HG03460 (cell line): ENCODE data around the gene VCL.
"Not testable (repeated sequence)": the region's sequence is repeated elsewhere in the genome, so short reads cannot be mapped to it uniquely, and the experiment has no call there.

Experiments used
- ATAC-seq: cut with Tn5 transposase; IDR thresholded peaks from one replicate; pipeline ENCODE4 v1.9.1; 2021; ENCODE audit not compliant: unreplicated experiment

Gene VCL

DNA sequence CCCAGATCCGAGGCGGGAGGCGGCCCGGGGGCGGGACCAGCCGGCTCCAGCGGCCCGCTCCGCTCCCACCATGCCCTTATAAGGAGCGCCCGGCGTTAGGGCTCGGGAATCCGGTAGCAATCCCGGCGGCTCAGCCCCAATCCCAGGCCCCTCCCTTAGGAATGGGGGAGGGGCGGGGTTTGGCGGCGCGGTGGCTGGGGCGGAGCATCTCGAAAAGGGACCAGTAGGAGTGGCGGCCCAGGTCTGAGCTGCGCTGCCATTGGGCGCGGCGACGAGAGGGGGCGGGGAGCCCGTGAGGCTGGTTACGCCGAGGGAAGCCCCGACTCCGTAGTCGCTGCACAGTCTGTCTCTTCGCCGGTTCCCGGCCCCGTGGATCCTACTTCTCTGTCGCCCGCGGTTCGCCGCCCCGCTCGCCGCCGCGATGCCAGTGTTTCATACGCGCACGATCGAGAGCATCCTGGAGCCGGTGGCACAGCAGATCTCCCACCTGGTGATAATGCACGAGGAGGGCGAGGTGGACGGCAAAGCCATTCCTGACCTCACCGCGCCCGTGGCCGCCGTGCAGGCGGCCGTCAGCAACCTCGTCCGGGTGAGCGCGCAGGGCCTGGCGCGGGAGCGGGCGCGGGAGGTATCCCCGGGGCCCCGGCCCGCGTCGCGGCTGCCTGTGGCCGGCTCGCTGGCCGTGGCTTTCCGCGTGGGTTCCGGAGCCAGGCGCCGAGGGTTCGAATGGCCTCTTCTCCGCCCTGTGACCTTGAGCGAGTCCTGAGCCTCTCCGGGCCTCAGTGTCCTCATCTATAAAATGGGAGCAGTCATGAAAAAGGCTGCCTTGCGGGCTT is at the start of gene VCL:
Gene VCL (plus strand): TSS at position 330 of the 836 bp plus-strand sequence. CDS start 92 bp downstream, at position 422.
- peak; percentile 98 for ATAC-seq

DNA sequence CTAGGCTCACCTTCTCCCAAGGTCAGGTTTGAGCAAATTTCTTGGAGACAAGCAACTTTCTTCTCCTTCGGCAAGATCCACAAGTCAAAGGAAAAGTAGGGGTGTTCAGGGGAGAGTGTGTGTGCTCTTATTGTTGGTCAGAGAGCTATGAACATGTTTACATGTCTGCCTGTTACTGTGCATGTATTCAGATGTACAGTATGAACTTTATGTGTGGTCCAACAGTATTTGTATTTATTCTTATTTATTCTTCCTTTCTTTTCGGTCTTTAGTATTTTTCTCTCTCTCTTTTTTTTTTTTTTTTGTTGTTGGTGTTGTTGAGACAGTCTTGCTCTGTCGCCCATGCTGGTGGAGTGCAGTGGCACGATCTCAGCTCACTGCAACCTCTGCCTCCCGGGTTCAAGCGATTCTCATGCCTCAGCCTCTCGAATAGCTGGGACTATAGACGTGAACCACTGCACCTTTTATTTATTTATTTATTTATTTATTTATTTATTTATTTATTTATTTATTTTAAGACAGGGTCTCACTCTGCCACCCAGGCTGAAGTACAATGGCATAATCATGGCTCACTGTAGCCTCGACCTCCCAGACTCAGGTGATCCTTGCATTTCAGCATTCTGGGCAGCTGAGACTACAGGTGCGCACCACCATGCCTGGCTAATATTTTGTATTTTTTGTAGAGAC is 48.8 kb upstream of the VCL start:
- ATAC-seq: no peak

DNA sequence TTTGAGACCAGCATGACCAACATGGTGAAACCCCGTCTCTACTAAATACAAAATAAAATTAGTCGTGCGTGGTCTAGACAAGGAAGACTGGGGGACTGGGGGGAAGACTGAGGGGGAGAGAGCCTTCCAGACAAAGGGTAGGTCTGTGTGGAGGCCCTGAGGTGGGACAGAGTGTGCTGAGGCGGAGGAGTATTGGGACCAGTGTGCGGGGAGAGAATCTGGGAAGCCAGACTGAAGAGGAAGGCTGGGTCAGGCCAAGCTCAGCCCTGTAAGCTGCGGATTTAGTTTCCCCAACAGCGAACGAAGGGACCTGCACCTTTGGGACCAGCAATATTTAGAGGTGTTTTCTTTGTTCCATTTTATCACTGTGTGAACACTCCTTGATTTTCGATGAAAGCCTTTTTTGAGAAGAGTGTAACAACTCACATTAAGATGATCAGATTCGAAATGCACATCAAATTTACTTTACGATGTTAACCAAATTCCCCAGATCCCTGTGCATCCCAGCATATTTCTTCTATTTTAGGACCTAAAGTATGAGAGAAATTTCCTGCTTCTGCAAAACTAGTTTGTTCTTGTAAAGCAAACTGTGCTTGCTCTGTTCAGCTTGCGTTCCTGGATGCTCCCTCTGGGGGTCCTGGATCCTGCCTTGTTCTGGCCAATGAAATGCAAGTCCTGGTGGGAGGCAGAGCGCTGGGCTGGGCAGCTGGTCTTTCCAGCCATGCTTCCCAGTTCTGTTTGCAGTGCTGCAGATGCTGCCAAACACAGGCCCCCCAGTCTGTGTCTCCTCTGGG is 47.6 kb upstream of the VCL start:
- ATAC-seq: no peak

DNA sequence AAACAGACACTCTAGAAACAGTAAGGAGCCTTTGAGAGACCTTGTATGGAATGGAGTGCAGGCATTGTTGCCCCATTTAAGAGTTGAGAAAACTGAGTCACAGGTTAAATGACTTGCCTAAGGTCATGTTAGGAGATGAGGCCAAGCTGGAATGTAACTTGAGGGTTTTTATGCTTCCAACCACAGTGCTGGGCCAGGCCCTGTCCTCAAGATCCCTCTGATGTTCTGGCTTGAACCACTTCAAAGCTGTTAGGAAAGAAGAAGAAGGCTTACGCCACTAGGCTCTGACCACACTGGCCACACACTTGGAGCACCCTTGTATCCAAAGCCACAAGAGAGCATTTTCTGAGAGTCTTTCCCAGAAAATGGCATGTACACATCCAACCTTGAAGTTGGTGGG is 44.3 kb upstream of the VCL start:
- ATAC-seq: no peak

DNA sequence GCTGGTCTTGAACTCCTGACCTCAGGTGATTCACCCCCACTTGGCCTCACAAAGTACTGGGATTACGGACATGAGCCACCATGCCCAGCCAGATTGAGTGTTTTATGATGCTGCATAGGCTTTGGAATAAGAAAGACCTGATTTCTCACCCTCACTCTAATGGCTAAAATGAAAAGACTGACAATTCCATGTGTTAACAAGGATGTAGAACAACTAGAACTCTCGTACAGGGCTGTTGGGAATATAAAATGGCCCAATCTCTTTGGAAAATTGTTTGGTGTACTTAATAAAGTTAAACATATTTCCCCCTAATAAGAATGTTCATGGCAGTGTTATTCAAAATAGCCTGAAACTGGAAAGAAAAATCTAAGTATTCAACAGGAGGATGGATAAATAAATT is 43.2 kb upstream of the VCL start:
- no peak for ATAC-seq

DNA sequence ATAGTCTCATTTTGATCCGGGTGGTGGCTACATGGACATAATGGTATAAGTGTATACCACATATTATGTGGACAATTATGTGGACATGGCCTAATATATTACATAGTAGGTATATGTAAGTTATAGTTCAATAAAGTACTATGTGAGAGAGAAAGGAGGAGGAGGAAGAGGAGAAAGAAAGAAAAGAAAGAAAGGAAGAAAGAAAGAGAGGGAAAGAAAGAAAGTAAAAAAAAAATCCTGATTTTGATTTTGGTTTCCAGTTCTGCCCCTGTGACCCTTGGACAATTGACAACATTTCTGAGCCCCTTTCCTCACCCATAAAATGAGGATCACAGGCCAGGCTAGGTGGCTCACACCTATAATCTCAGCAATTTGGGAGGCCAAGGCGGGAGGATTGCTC is 42.2 kb upstream of the VCL start:
- no peak for ATAC-seq

DNA sequence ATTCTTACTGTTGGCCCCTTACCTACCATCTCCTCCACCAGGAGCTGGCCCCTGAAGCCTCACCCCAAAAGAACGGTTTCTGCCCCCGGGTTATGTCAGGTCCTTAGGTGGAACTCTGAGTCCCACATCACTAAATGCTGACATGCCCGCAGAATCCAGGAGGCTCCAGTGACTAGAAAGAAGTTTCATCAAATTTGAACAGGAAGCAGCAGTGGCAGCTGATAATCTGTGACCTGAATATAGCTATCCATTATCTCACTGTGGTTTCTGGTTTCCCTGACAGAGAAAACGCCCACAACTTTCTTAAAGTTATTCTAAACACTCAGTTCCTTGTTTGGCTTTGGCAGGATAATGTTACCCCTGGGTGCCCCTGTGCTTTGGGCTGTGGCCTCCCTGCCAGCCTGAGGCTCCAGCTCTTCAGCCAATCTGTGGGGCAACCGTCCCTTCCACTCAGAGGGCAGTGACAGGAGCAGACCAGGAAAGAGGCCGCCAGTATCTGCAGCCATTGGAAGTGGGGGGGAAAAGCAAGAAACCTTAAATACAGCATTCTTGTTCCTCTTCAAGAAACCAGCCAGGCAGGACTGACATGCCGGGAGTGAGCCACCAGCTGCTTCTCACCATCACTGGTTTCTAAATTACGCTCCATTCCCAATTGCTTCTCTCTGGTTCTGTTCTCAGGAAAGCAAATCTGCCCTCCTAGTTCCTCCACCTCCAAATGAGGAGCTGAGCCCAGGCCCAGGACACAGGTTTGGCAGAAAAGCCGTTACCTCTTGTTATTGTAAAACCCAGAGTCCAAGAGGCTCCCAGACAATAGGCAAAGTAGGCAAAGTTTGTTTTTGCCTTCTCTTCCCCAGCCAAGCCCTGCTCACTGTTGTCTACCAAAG is 41.2 kb upstream of the VCL start:
- peak; percentile 45 for ATAC-seq

DNA sequence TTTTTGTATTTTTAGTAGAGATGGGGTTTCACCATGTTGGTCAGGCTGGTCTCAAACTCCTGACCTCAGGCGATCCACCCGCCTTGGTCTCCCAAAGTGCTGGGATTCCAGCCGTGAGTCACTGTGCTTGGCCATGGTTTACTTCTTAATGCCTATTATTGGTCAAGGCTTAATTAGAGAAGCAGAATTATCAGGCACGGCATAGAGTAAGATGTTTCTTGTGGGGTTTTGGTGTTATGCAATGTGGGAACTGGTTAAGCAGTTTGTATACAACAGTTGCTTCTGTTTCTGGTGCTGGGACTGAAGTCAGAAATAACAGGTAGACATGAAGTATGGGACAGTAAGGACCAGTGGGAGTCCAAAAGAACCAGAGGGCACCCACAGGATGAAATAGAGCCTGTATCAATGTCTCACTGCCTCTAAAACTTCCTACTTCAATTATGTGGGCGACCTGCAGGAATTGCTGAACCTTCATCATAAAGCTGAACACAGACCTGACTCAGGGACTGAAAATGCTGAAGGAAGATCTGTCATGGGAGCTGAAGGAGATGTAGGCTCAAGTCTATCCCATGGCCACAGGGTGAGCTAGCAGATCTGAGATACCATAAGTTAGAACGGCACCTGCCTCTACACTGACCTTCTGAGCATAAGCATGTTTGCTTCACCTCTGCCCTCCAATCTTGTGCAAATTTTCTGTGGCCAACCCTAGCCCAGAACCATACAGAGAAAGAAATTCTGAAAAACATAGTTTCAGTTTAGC is 38.3 kb upstream of the VCL start:
- no peak for ATAC-seq

DNA sequence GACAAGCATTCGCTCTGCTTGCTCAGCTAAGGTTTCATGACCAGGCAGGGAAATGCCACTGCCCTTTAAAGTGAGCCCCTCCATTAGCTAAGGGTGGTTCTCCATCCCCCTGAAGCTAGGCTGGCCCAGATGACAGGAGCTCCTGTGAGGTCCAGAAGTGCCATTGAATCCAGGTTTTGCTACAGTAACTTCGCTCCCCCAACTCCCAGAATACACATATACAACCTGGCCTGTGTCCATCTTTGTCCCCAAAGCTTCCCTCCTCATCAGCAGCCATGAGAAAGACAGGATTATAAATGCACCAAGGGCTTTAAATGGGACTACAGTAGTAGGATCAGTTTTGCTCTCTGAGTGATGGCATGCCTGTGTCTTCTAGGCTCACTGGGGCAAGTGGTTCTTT is 35.5 kb upstream of the VCL start:
- no peak for ATAC-seq

DNA sequence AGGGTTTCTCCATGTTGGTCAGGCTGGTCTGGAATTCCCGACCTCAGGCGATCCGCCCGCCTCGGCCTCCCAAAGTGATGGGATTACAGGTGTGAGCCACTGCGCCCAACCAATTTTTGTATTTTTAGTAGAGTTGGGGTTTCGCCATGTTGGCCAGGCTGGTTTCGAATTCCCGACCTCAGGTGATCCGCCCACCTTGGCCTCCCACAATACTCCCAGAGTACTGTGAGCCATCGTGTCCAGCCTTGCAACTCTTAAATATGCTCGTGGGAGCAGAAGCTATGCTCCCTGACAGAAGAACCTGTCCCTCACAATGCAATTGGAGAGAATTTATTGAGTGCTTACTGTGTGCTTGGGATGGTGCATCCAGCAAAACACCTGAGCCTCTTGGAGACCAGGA is 34.4 kb upstream of the VCL start:
- ATAC-seq: not testable (repeated sequence)

DNA sequence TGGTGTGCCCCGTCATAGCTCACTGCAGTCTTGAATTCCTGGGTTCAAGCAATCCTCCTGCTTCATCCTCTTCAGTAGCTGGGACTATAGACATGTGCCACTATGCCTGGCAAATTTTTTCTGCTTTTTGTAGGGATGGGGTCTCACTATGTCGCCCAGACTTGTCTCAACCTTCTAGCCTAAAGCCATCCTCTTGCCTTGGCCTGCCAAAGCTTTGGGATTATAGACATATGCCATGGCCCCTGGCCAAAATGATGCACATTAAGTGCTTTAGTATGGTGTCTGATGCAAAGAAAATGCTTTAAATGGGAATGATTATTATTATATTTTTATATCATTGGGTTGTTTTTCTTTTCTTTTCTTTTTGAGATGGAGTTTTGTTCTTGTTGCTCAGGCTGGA is 33.2 kb upstream of the VCL start:
- no peak for ATAC-seq

DNA sequence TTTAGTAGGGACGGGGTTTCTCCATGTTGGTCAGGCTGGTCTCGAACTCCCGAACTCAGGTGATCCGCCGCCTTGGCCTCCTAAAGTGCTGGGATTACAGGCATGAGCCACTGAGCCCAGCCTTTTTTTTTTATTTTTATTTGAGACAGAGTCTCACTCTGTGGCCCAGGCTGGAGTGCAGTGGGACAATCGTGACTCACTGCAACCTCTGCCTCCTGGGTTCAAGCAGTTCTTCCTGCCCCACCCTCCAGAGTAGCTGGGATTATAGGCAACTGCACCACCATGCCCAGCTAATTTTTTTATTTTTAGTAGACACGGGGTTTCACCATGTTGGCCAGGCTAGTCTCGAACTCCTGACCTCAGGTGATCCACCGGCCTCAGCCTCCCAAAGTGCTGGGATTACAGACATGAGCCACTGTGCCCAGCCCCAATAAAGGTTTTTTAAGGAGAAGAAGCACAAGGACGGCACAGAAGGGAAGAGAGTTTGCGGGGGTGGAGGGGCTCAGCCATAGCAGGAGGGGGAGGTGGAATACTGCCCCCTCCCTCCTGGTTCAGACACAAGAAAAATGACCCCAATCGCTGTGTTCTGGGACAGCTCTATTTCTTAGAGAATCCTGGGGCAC is 32.5 kb upstream of the VCL start:
- not testable (repeated sequence) for ATAC-seq

DNA sequence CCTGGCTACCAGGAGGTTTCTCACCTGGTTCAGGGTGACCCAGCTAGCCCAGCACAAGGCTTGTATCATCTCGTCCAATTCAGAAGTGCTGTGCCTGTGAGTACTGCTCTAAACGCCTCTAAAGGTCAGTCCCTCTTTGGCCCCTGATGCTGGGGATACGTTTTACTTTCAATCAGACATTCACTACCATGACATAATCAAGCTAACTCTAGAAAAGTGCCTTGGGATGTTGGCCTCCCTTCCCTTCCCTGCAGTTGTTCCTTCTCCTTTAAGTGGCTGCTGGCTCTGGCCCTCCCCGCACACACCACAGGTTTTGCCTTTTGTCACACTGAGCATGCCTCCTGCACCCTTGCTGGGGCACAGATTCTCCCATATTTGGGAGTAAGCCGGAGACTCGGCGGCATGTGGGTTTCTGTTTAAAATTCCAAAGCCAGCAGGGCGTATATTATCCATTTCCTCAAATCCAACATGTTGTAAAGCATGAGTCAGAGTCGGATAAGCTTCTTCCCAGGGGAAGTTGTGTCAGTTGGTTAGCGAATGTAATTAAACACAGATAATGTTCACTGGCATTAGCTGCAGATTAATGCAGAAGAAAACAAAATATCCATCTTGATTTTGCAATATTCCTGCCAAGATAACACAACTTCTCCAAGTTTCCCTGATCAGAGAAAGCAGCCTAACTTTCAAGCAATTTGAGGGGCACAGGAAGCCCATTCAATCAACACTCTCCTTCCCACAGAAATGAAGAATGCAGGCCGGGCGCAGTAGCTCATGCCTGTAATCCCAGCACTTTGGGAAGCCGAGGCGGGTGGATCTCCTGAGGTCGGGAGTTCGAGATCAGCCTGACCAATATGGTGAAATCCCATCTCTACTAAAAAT is 31.8 kb upstream of the VCL start:
- ATAC-seq: no peak

DNA sequence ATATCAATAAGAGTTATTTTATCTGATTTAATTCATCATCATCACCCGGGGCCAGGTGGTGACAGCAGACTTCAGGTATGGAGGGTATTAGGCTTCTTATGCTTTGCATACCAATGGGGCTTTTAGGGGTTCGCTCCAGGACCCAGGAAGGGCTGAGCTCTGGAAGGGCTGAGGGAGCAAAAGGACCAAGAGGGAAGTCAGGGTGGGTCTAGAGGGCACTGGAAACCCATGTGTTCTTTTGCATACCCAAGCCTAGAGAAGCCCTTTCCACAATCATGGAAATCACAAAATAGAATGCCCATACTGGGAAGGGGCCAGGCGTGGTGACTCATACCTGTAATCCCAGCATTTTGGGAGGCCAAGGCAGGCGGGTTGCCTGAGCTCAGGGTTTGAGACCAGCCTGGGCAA is 30.9 kb upstream of the VCL start:
- no peak for ATAC-seq

DNA sequence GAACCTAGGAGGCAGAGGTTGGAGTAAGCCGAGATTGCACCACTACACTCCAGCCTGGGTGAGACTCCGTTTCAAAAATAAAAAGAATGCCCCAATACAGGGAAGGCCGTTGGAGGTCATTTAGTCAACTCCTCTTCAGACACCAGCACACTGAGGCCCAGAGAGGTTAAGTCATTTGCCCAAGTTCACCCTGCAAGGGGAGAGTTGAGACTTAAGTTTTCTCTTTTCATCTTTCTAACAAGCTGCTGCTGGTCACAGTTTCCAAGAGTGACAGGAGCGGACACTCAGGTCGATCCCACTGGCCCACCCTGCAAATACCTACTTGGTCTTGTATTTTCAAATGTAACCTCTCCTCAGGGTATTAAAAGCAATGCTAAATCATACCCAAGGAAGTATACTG is 30.4 kb upstream of the VCL start:
- no peak for ATAC-seq

DNA sequence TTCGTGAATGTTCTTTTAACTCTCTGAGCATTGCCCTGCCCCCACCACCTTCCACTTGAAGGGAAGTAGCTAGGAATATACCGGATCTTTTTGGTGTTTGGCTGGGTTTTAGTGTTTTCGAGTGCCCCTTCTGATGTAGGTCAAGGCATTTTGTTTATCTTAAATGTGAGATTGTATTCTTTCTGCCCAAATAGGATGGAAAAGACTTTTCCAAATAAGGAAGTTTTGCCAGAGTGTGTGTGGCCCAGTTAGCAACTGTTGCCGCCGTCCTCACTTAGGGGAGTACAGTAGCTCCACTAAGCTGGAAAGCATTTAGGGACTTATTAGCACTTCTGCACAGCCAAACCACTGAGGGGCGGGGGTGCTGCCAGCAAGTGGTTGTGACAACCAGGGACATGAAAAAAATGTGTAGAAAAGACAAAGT is 29.8 kb upstream of the VCL start:
- ATAC-seq: no peak

DNA sequence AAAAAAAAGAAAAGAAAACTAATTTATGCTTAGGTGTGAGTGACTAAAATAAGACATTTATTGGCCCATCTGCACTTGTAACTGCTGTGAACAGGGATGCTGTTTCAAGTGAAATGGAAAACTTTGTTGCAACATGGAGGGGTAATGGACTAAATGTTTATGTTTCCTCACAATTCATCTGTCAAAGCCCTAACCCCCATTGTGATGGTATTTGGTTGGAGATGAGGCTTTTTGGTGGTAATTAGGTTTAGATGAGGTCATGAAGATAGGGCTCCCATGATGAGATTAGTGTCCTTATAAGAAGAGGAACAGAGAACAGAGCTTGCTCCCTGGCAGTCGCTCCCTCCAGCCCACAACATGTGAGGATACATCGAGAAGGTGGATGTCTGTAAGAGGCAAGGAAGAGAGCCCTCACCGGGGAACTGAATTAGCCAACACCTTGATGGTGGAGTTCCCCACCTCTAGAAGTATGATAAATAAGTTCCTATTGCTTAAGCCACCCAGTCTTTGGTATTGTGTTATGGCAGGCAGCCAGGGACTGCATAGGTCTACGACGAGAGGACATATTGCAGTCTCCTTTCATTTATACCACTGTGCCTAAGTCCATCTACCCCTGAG is 28.6 kb upstream of the VCL start:
- no peak for ATAC-seq

DNA sequence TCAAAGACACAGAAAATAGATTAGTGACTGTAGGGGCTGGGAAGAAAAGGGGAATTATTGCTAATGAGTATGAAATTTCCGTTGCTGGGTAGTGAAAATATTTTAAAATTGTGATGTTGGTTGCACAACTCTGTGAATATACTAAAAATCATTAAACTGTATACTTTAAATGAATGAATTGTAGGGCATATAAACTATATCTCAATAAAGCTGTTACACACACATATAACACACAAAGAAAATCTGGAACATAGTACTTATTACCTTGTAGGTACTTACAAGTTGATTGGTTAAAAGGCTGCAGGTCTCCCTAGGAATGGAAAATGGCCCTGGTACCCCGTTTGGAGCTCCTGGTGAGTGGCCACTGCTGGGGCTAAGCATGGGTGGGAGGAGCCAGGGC is 27.1 kb upstream of the VCL start:
- no peak for ATAC-seq
